CD4-positive, CD25-positive, alpha-beta regulatory T cell (primary cell): ENCODE data around the gene FNDC5. TPM values are rescaled to one million over a fixed set of nuclear protein-coding genes. Genes with fewer than 3 reads are reported as not detected.

Source experiments
- ATAC-seq, 2 donors: fragments of 150-1000 bp; cut with Tn5 transposase; one replicate each; pipeline ENCODE4 v1.10.0; 2021; ENCODE audit warnings: low read depth in 2 of 2, moderate number of reproducible peaks in 2 of 2, moderate library complexity in 1 of 2
- DNase-seq, 3 donors: peaks; one replicate each; pipeline versions ENCODE4 v3.0.0 to v3.0.0-alpha.2; 2012 to 2022; ENCODE audit warnings: mixed read lengths in 1 of 3
- H3K27ac ChIP-seq: one replicate; pipeline ENCODE4 v1.7.0; 2013; ENCODE audit warnings: mild to moderate bottlenecking, low read length; ENCODE audit not compliant: insufficient read depth, poor library complexity, severe bottlenecking
- H3K27me3 ChIP-seq: one replicate; pipeline ENCODE4 v1.7.0; 2013; ENCODE audit warnings: low read length; ENCODE audit not compliant: control insufficient read depth, insufficient read depth
- H3K36me3 ChIP-seq: one replicate; pipeline ENCODE4 v1.7.0; 2013; ENCODE audit warnings: mild to moderate bottlenecking, low read length, moderate library complexity; ENCODE audit not compliant: control insufficient read depth, insufficient read depth
- H3K4me1 ChIP-seq: 2 replicates; pipeline ENCODE4 v1.7.0; 2013; ENCODE audit warnings: mild to moderate bottlenecking, low read length; ENCODE audit not compliant: insufficient read depth, control insufficient read depth, poor library complexity, severe bottlenecking
- H3K4me3 ChIP-seq: one replicate; pipeline ENCODE4 v1.7.0; 2013; ENCODE audit warnings: low read depth, mild to moderate bottlenecking, low read length, moderate library complexity
- H3K9me3 ChIP-seq, 2 experiments: 1 replicate in 1 of 2; 2 replicates in 1 of 2; pipeline ENCODE4 v1.7.0; 2013; ENCODE audit warnings: low read length in 2 of 2, mild to moderate bottlenecking in 1 of 2, moderate library complexity in 1 of 2; ENCODE audit not compliant: control insufficient read depth in 2 of 2
- H3K27ac Mint-ChIP-seq, 3 donors: one replicate each; pipeline ENCODE4 v1.8.0; 2020 to 2022; ENCODE audit warnings: mild to moderate bottlenecking in 3 of 3, mixed read lengths in 3 of 3, moderate library complexity in 2 of 3
- H3K27me3 Mint-ChIP-seq: one replicate; pipeline ENCODE4 v1.8.0; 2022; ENCODE audit warnings: mild to moderate bottlenecking, mixed read lengths
- H3K36me3 Mint-ChIP-seq: one replicate; pipeline ENCODE4 v1.8.0; 2020; ENCODE audit warnings: mixed read lengths
- H3K4me1 Mint-ChIP-seq, 4 donors: one replicate each; pipeline ENCODE4 v1.8.0; 2020 to 2022; ENCODE audit warnings: mixed read lengths in 4 of 4, mild to moderate bottlenecking in 1 of 4
- H3K4me3 Mint-ChIP-seq, 4 donors: one replicate each; pipeline ENCODE4 v1.8.0; 2020 to 2022; ENCODE audit warnings: mild to moderate bottlenecking in 4 of 4, mixed read lengths in 4 of 4, moderate library complexity in 3 of 4
- H3K9me3 Mint-ChIP-seq, 7 donors: one replicate each; pipeline ENCODE4 v1.8.0; 2020 to 2022; ENCODE audit warnings: mixed read lengths in 7 of 7, mild to moderate bottlenecking in 3 of 7, moderate library complexity in 2 of 7
- polyA plus RNA-seq, 4 donors: library from polyadenylated mRNA; unstranded; fragments of 300-500 nt; fragmentation: Illumina TruSeq; gene quantifications; one replicate each; pipeline ENCODE4 v1.2.3, GENCODE V29; 2021
- total RNA-seq: library from RNA; stranded (reverse); gene quantifications from one replicate; pipeline ENCODE4 v1.2.3, GENCODE V29; 2022

FNDC5 gene
- total and polyA plus RNA-seq, 5 donors from 2014 or later = not detected

GRCh38 chr1:32894681-32895080 is 24.0 kb upstream of the FNDC5 start:
- DNase-seq = no peak
- H3K9me3 Mint-ChIP-seq = peaks cover 0 to 4% (median 0%) of the 10 kb centered on the region in 7 donors
- H3K4me1 Mint-ChIP-seq = peaks cover 0 to 18% (median 7%) of the 10 kb centered on the region in 4 donors
- H3K4me3 Mint-ChIP-seq = peak overlapping the region in 1 of 4 donors; percentile 19
- H3K27me3 ChIP-seq = peaks cover 15% of the 10 kb centered on the region
- H3K36me3 Mint-ChIP-seq = no peaks in the 10 kb centered on the region
- peaks cover 77% of the 10 kb centered on the region for H3K27me3 Mint-ChIP-seq
- H3K27ac ChIP-seq = no peak overlapping the region
- peaks cover 12% of the 10 kb centered on the region for H3K4me1 ChIP-seq
- H3K4me3 ChIP-seq = no peak overlapping the region
- no peak for ATAC-seq
- H3K27ac Mint-ChIP-seq = no peak overlapping the region
- no peaks in the 10 kb centered on the region for H3K9me3 ChIP-seq
- no peaks in the 10 kb centered on the region for H3K36me3 ChIP-seq

GRCh38 chr1:32894019-32894600 is 23.4 kb upstream of the FNDC5 start:
- no peak overlapping the region for H3K27ac ChIP-seq
- H3K4me1 ChIP-seq = peaks cover 12% of the 10 kb centered on the region
- peaks cover 15% of the 10 kb centered on the region for H3K27me3 ChIP-seq
- ATAC-seq = no peak
- H3K4me3 Mint-ChIP-seq = peak overlapping the region in 2 of 4 donors; percentile 16 to 81
- no peak overlapping the region for H3K4me3 ChIP-seq
- H3K9me3 Mint-ChIP-seq = peaks cover 0 to 4% (median 0%) of the 10 kb centered on the region in 7 donors
- H3K4me1 Mint-ChIP-seq = peaks cover 0 to 18% (median 7%) of the 10 kb centered on the region in 4 donors
- H3K27me3 Mint-ChIP-seq = peaks cover 77% of the 10 kb centered on the region
- no peaks in the 10 kb centered on the region for H3K36me3 Mint-ChIP-seq
- H3K9me3 ChIP-seq = no peaks in the 10 kb centered on the region
- no peaks in the 10 kb centered on the region for H3K36me3 ChIP-seq
- H3K27ac Mint-ChIP-seq = no peak overlapping the region
- DNase-seq = no peak

- H3K4me1 Mint-ChIP-seq = peaks cover 0 to 18% (median 7%) of the 10 kb centered on the region in 4 donors
- H3K36me3 Mint-ChIP-seq = no peaks in the 10 kb centered on the region
- no peak for ATAC-seq
- H3K4me3 Mint-ChIP-seq = peak overlapping the region in 3 of 4 donors; percentile 11 to 81 (median 63)
- Histone ChIP-seq H3K4me3 (no peak overlapping the region), H3K27ac (no peak overlapping the region), H3K9me3 (no peaks in the 10 kb centered on the region), H3K27me3 (peaks cover 11% of the 10 kb centered on the region), H3K4me1 (peaks cover 12% of the 10 kb centered on the region), H3K36me3 (no peaks in the 10 kb centered on the region)
- peaks cover 72% of the 10 kb centered on the region for H3K27me3 Mint-ChIP-seq
- H3K9me3 Mint-ChIP-seq = peaks cover 0 to 4% (median 0%) of the 10 kb centered on the region in 7 donors
- DNase-seq = no peak
- H3K27ac Mint-ChIP-seq = no peak overlapping the region
Observed at GRCh38 chr1:32893198-32894018, 22.7 kb upstream of the FNDC5 start.

GRCh38 chr1:32892368-32893197 is 21.9 kb upstream of the FNDC5 start:
- peaks cover 73% of the 10 kb centered on the region for H3K27me3 Mint-ChIP-seq

GRCh38 chr1:32891630-32892029 is 20.9 kb upstream of the FNDC5 start:
- no peak for DNase-seq

More at GRCh38 chr1:32892368-32893197, 21.9 kb upstream of the FNDC5 start:
- DNase-seq = peak in 1 of 3 donors; percentile 31
- H3K27ac Mint-ChIP-seq = no peak overlapping the region
- no peaks in the 10 kb centered on the region for H3K36me3 Mint-ChIP-seq
- H3K9me3 Mint-ChIP-seq = peaks cover 0 to 4% (median 0%) of the 10 kb centered on the region in 7 donors
- H3K27me3 ChIP-seq = peaks cover 12% of the 10 kb centered on the region
- peaks cover 0 to 18% (median 7%) of the 10 kb centered on the region in 4 donors for H3K4me1 Mint-ChIP-seq
- ATAC-seq = peak in 1 of 2 donors; percentile 25
- H3K36me3 ChIP-seq = no peaks in the 10 kb centered on the region
- H3K4me3 Mint-ChIP-seq = peak overlapping the region in 3 of 4 donors; percentile 39 to 71 (median 59)
- no peak overlapping the region for H3K4me3 ChIP-seq
- H3K4me1 ChIP-seq = peaks cover 12% of the 10 kb centered on the region
- no peaks in the 10 kb centered on the region for H3K9me3 ChIP-seq
- no peak overlapping the region for H3K27ac ChIP-seq

GRCh38 chr1:32891241-32891570 is 20.5 kb upstream of the FNDC5 start:
- ATAC-seq (no peak), DNase-seq (no peak)
- H3K9me3 ChIP-seq = no peaks in the 10 kb centered on the region
- Mint-ChIP-seq H3K4me3 (no peak overlapping the region), H3K27ac (no peak overlapping the region), H3K4me1 (peaks cover 0 to 18% (median 6%) of the 10 kb centered on the region in 4 donors), H3K36me3 (no peaks in the 10 kb centered on the region), H3K9me3 (peaks cover 0 to 4% (median 0%) of the 10 kb centered on the region in 7 donors), H3K27me3 (peaks cover 74% of the 10 kb centered on the region)
- no peak overlapping the region for H3K27ac ChIP-seq
- H3K36me3 ChIP-seq = no peaks in the 10 kb centered on the region
- peaks cover 17% of the 10 kb centered on the region for H3K27me3 ChIP-seq
- no peak overlapping the region for H3K4me3 ChIP-seq
- H3K4me1 ChIP-seq = peaks cover 12% of the 10 kb centered on the region

More at GRCh38 chr1:32891630-32892029, 20.9 kb upstream of the FNDC5 start:
- H3K27ac Mint-ChIP-seq = no peak overlapping the region
- H3K4me1 Mint-ChIP-seq = peaks cover 0 to 18% (median 7%) of the 10 kb centered on the region in 4 donors
- ATAC-seq = no peak
- no peaks in the 10 kb centered on the region for H3K36me3 Mint-ChIP-seq
- Histone ChIP-seq H3K4me1 (peaks cover 12% of the 10 kb centered on the region), H3K27me3 (peaks cover 17% of the 10 kb centered on the region), H3K4me3 (no peak overlapping the region), H3K27ac (no peak overlapping the region), H3K36me3 (no peaks in the 10 kb centered on the region), H3K9me3 (no peaks in the 10 kb centered on the region)
- peak overlapping the region in 1 of 4 donors; percentile 39 for H3K4me3 Mint-ChIP-seq
- H3K9me3 Mint-ChIP-seq = peaks cover 0 to 4% (median 0%) of the 10 kb centered on the region in 7 donors
- H3K27me3 Mint-ChIP-seq = peaks cover 76% of the 10 kb centered on the region

- no peaks in the 10 kb centered on the region for H3K36me3 Mint-ChIP-seq
- DNase-seq (no peak), ATAC-seq (no peak)
- no peaks in the 10 kb centered on the region for H3K9me3 ChIP-seq
- H3K27me3 ChIP-seq = peaks cover 17% of the 10 kb centered on the region
- H3K36me3 ChIP-seq = no peaks in the 10 kb centered on the region
- H3K9me3 Mint-ChIP-seq = peaks cover 0 to 4% (median 0%) of the 10 kb centered on the region in 7 donors
- peaks cover 73% of the 10 kb centered on the region for H3K27me3 Mint-ChIP-seq
- peaks cover 0 to 20% (median 4%) of the 10 kb centered on the region in 4 donors for H3K4me1 Mint-ChIP-seq
- H3K27ac Mint-ChIP-seq = peak overlapping the region in 1 of 3 donors; percentile 7
- no peak overlapping the region for H3K27ac ChIP-seq
- peaks cover 12% of the 10 kb centered on the region for H3K4me1 ChIP-seq
- no peak overlapping the region for H3K4me3 ChIP-seq
- peak overlapping the region in 1 of 4 donors; percentile 59 for H3K4me3 Mint-ChIP-seq
Observed at GRCh38 chr1:32890516-32891240, 20.0 kb upstream of the FNDC5 start.
